Neutrophil (primary cell): ENCODE data around the gene TRANK1.

Experiments used
- H3K27ac ChIP-seq: fragments of 200-600 bp; sonication (generic); 2 replicates; pipeline ENCODE4 v1.5.1; 2016; ENCODE audit warnings: mild to moderate bottlenecking, moderate library complexity
- H3K27me3 ChIP-seq: fragments of 200-600 bp; sonication (generic); 2 replicates; pipeline ENCODE4 v1.6.0; 2016; ENCODE audit warnings: mild to moderate bottlenecking
- H3K36me3 ChIP-seq: fragments of 200-600 bp; sonication (generic); 2 replicates; pipeline ENCODE4 v1.5.1; 2017
- H3K4me1 ChIP-seq, 2 experiments: fragments of 200-600 bp in 1 of 2; sonication (generic) in 1 of 2; 1 replicate in 1 of 2; 2 replicates in 1 of 2; pipeline versions ENCODE4 v1.5.1 to v1.6.1; 2013 to 2016; ENCODE audit warnings: low read depth in 1 of 2, low read length in 1 of 2, mild to moderate bottlenecking in 1 of 2, moderate library complexity in 1 of 2; ENCODE audit not compliant: control insufficient read depth in 1 of 2, insufficient read depth in 1 of 2
- H3K4me3 ChIP-seq, 2 experiments: fragments of 200-600 bp in 1 of 2; sonication (generic) in 1 of 2; 1 replicate in 1 of 2; 2 replicates in 1 of 2; pipeline ENCODE4 v1.5.1; 2013 to 2016; ENCODE audit warnings: low read depth in 1 of 2, low read length in 1 of 2, mild to moderate bottlenecking in 1 of 2, moderate library complexity in 1 of 2
- H3K9me3 ChIP-seq: fragments of 200-600 bp; sonication (generic); 2 replicates; pipeline ENCODE4 v1.5.1; 2016
- TF ChIP-seq, protein P1 (sequence below): fragments of 200-600 bp; sonication (generic); IDR thresholded peaks from 2 replicates; pipeline ENCODE4 v1.5.1; 2016; ENCODE audit warnings: antibody characterized with exemption

TRANK1 gene

DNA sequence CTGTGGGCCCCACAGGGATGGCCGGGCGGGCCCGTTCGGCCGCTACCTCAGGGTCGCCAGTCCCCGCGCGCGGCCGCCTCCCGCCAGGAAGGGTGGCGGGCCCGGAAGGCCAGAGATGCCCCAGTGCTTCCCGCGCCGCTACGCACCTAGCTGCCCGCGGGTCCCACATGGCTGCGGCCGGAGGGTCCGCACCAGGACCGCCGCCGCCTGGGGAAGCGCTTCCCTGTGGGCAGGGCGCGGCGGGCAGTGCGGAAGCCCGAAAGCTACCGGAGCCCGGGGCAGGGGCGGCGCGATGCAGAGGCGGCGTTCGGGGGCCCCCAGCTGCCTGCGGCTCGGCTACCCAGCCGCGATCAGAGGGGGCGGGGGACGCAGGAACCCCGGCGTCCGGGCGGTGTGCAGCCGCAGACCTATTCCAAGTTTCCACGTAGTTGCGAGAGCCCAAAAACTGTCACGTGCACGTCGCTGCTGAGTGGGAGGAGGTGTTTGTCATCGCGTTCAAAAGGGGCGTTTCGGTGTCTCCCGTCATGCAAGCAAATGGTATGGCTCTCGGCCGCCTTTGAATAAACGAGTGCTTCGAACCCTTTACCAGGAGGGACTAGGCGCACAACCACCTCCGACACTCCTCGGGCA lies at the start of gene TRANK1:
TRANK1 (minus strand) TSS at position 414 of the 630 bp plus-strand sequence; CDS start at position 169, 245 bp downstream.
- TF ChIP-seq, protein P1, sequence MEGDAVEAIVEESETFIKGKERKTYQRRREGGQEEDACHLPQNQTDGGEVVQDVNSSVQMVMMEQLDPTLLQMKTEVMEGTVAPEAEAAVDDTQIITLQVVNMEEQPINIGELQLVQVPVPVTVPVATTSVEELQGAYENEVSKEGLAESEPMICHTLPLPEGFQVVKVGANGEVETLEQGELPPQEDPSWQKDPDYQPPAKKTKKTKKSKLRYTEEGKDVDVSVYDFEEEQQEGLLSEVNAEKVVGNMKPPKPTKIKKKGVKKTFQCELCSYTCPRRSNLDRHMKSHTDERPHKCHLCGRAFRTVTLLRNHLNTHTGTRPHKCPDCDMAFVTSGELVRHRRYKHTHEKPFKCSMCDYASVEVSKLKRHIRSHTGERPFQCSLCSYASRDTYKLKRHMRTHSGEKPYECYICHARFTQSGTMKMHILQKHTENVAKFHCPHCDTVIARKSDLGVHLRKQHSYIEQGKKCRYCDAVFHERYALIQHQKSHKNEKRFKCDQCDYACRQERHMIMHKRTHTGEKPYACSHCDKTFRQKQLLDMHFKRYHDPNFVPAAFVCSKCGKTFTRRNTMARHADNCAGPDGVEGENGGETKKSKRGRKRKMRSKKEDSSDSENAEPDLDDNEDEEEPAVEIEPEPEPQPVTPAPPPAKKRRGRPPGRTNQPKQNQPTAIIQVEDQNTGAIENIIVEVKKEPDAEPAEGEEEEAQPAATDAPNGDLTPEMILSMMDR: no peak
- peak within 1 kb of the TSS; percentile 70 for H3K27ac ChIP-seq
- peaks cover 12 to 16% of the 10 kb centered on the region in 2 experiments for H3K4me1 ChIP-seq
- peak within 1 kb of the TSS; percentile 83 to 87 for H3K4me3 ChIP-seq
- H3K9me3 ChIP-seq: no peaks in the 10 kb centered on the region
- peaks cover 8% of the 10 kb centered on the region for H3K27me3 ChIP-seq
- H3K36me3 ChIP-seq: no peaks in the 10 kb centered on the region

DNA sequence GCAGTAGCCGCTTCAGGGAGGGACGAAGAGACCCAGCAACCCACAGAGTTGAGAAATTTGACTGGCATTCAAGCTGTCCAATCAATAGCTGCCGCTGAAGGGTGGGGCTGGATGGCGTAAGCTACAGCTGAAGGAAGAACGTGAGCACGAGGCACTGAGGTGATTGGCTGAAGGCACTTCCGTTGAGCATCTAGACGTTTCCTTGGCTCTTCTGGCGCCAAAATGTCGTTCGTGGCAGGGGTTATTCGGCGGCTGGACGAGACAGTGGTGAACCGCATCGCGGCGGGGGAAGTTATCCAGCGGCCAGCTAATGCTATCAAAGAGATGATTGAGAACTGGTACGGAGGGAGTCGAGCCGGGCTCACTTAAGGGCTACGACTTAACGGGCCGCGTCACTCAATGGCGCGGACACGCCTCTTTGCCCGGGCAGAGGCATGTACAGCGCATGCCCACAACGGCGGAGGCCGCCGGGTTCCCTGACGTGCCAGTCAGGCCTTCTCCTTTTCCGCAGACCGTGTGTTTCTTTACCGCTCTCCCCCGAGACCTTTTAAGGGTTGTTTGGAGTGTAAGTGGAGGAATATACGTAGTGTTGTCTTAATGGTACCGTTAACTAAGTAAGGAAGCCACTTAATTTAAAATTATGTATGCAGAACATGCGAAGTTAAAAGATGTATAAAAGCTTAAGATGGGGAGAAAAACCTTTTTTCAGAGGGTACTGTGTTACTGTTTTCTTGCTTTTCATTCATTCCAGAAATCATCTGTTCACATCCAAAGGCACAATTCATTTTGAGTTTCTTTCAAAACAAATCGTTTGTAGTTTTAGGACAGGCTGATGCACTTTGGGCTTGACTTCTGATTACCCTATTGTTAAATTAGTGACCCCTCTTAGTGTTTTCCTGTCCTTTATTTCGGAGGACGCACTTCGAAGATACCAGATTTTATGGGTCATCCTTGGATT lies 48.8 kb upstream of the TRANK1 start, which contains the start of gene MLH1:
MLH1 (plus strand) TSS at position 193 of the 958 bp plus-strand sequence; CDS start at position 223, 30 bp downstream.
- H3K36me3 ChIP-seq: peaks cover 15% of the 10 kb centered on the region
- H3K4me1 ChIP-seq: peaks cover 48 to 52% of the 10 kb centered on the region in 2 experiments
- TF ChIP-seq, protein P1: no peak
- no peaks in the 10 kb centered on the region for H3K27me3 ChIP-seq
- H3K9me3 ChIP-seq: no peaks in the 10 kb centered on the region
- peak within 1 kb of the TSS; percentile 78 to 83 for H3K4me3 ChIP-seq
- peak within 1 kb of the TSS; percentile 97 for H3K27ac ChIP-seq

DNA sequence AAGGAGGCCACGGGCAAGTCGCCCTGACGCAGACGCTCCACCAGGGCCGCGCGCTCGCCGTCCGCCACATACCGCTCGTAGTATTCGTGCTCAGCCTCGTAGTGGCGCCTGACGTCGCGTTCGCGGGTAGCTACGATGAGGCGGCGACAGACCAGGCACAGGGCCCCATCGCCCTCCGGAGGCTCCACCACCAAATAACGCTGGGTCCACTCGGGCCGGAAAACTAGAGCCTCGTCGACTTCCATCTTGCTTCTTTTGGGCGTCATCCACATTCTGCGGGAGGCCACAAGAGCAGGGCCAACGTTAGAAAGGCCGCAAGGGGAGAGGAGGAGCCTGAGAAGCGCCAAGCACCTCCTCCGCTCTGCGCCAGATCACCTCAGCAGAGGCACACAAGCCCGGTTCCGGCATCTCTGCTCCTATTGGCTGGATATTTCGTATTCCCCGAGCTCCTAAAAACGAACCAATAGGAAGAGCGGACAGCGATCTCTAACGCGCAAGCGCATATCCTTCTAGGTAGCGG lies 48.0 kb upstream of the TRANK1 start, which contains the start of gene EPM2AIP1:
EPM2AIP1 (minus strand) TSS at position 326 of the 520 bp plus-strand sequence; CDS start at position 272, 54 bp downstream.
- H3K36me3 ChIP-seq: peaks cover 9% of the 10 kb centered on the region
- peak within 1 kb of the TSS; percentile 97 for H3K27ac ChIP-seq
- TF ChIP-seq, protein P1: no peak
- H3K4me3 ChIP-seq: peak within 1 kb of the TSS; percentile 78 to 83
- no peaks in the 10 kb centered on the region for H3K9me3 ChIP-seq
- peaks cover 56 to 59% of the 10 kb centered on the region in 2 experiments for H3K4me1 ChIP-seq
- no peaks in the 10 kb centered on the region for H3K27me3 ChIP-seq

DNA sequence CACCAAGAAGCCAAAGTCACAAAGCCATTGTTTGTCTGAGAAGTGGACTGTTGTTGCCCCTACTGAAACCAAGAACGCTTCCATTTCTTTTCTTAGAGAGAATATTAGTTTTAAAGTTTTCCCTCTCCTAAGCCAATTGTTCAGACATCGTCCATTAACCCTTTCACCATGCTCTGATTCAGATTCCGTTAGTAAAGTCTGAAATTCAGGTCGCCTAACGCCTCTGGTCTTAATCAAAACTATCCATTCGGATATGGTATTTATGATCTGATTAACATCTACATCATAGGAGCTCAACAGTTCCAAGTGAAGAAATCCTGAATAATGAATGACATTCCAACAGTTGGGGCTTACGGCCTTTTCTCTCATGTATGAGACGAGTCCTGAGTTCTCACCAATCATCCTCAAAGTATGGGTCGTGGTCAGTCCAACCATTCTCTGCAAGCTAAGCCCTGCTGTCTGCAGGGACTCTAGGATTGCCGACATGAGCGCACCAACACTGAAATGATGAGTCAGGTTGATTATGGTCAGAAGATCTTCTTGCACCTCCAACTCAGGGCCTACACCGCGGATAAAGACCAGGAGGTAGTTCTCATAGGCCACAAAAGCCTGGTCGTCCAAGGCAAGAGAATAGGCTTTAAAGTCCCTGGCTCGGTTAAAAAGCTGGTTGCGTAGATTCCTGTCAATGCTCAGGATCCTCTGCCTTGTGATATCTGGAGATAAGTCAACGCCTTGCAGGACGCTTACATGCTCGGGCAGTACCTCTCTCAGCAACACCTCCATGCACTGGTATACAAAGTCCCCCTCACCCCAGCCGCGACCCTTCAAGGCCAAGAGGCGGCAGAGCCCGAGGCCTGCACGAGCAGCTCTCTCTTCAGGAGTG lies 47.3 kb upstream of the TRANK1 start:
- H3K36me3 ChIP-seq: peaks cover 4% of the 10 kb centered on the region
- peaks cover 57 to 59% of the 10 kb centered on the region in 2 experiments for H3K4me1 ChIP-seq
- H3K27me3 ChIP-seq: no peaks in the 10 kb centered on the region
- H3K27ac ChIP-seq: peak overlapping the region; percentile 97
- H3K4me3 ChIP-seq: peak overlapping the region; percentile 78 to 83
- H3K9me3 ChIP-seq: no peaks in the 10 kb centered on the region
- TF ChIP-seq, protein P1: no peak

DNA sequence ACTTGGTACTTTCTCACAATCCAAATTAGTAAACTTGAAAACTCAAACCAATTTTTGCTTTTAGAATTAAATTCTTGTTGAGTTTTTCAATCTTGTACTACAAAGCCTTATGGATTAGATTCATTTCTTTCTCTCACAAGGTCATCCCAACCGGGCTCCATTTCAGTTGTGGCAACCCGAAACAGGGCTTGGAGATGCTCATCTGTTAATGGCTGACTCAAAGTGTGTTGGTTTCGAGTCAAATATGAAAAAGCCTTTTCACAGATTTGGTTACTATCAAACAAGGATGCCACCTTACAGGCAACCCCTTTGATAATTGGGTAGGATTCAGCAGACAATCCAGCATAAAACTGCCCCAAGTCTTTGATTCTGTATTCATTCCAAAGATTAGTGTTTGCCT lies 46.3 kb upstream of the TRANK1 start:
- TF ChIP-seq, protein P1: no peak
- no peaks in the 10 kb centered on the region for H3K9me3 ChIP-seq
- H3K4me3 ChIP-seq: peak overlapping the region; percentile 78 to 83
- H3K36me3 ChIP-seq: peaks cover 4% of the 10 kb centered on the region
- no peaks in the 10 kb centered on the region for H3K27me3 ChIP-seq
- H3K4me1 ChIP-seq: peaks cover 57 to 59% of the 10 kb centered on the region in 2 experiments
- H3K27ac ChIP-seq: peak overlapping the region; percentile 97
